Stimulated activated CD8-positive, alpha-beta memory T cell treated with anti-CD3 and anti-CD28 coated beads, Interleukin-15, amount 100 ng/mL, for 1 hour (primary cell): ENCODE data around the gene SMYD5.

Source experiments
- DNase-seq: peaks from one replicate; pipeline ENCODE4 v3.0.0-alpha.2; 2020; ENCODE audit warnings: low read depth

The SMYD5 gene

DNA sequence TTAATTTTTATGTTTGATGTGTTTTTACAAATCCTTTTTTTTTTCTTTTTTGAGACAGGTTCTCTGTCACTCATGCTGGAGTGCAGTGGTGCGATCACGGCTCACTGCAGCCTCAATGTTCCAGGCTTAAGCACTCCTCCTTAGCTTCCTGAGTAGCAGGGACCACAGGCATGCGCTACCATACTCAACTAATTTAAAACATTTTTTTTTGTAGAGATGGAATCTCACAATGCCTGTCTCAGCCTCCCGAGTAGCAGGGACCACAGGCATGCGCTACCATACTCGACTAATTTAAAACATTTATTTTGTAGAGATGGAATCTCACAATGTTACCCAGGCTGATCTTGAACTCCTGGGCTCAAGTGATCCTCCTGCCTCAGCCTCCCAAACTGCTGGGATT, 8.4 kb upstream of the SMYD5 start:
- no peak for DNase-seq

DNA sequence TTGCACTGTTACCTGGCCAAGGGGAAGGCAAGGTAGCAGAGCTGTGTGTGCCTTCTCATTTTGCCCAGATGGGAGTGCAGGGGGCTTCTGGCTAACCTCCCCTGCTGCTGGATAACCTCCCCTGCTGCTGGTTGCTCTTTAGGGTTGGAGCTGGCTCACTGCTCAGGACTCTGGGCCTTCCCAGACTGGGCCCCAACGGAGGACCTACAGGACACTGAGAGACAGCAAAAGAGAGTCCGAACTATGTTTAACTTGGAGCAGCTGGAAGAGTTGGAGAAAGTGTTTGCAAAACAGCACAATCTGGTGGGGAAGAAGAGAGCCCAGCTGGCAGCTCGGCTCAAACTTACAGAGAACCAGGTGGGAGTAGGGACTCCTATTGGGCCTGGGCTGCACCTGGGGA, 5.8 kb upstream of the SMYD5 start:
- DNase-seq = no peak

- no peak for DNase-seq
Measured at GRCh38 chr2:73210019-73210418, 4.0 kb upstream of the SMYD5 start.

GRCh38 chr2:73210696-73211095, 3.3 kb upstream of the SMYD5 start:
- DNase-seq = no peak

- DNase-seq = no peak
Measured at GRCh38 chr2:73212098-73212447, 2.0 kb upstream of the SMYD5 start.

DNA sequence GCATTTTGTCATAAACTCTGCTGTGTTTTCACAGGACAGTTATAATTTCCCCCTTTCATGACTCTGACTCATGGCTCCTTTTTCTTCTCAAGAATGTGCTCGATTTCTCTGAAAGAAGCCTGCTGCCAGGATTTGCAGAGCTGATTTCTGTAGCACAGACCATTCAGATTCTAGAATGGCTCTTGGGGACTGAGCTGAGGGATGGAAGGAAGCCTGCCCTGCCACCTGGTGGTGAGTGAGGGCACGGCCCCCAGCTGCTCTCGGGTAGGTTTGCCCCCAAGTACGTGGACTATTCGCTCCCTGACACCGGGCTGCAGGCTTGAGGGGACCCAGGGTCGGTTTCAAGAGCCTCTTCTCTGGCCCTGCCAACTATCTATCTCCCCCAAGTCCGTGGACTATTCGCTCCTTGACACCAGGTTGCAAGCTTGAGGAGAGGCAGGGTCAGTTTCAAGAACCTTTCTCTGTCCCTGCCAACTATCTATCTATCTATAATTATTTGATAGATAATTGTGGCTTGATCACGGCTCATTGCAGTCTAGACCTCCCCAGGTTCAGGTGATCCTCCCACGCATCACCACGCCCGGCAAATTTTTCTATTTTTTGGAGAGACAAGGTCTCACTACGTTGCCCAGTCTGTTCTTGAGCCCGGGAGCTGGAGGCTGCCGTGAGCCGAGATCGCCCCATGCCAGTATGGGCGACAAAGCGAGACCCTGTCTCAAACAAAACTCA, 1.4 kb upstream of the SMYD5 start:
- peak; percentile 50 for DNase-seq

DNA sequence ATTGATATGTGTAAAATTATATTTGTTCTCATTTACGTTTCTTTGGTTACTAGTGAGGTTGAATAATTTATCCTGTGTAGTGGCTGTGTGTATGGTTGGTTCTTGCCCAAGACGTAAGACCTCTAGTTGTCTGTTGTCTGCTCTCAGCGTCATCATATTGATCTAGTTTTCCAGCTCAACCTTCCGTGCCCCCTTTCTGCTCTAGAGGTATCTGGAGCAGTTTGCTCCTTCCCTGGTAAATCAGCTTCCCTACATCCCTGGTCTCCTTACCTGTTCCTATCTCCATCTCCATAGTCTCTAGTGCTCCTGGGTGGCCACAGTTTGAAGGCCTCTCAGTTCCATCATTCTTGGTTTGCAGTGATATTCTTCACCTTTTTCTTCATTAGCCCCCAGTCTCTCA, 1.2 kb downstream of the SMYD5 start:
- no peak for DNase-seq

DNA sequence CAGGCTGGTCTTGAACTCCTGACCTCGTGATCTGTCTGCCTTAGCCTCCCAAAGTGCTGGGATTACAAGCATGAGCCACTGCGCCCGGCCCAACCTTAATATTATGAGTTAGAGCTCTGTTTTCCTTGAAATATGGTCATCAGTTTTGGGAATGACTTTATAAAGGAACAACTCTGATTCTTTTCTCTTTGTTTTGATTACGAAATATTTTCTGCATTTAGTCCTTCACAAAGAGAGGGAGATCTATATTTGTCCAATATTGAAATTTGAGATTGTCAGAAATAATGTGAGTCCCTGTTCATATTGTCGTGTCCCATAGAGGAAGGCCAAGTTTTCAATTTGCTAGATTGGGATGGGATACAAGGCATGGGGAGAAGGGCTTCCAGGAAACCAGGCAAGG, 3.1 kb downstream of the SMYD5 start:
- no peak for DNase-seq

GRCh38 chr2:73217826-73218225, 3.8 kb downstream of the SMYD5 start:
- DNase-seq = no peak

- DNase-seq = no peak
Measured at GRCh38 chr2:73218298-73218697, 4.3 kb downstream of the SMYD5 start.

GRCh38 chr2:73223821-73224220, 9.8 kb downstream of the SMYD5 start:
- DNase-seq = no peak

DNA sequence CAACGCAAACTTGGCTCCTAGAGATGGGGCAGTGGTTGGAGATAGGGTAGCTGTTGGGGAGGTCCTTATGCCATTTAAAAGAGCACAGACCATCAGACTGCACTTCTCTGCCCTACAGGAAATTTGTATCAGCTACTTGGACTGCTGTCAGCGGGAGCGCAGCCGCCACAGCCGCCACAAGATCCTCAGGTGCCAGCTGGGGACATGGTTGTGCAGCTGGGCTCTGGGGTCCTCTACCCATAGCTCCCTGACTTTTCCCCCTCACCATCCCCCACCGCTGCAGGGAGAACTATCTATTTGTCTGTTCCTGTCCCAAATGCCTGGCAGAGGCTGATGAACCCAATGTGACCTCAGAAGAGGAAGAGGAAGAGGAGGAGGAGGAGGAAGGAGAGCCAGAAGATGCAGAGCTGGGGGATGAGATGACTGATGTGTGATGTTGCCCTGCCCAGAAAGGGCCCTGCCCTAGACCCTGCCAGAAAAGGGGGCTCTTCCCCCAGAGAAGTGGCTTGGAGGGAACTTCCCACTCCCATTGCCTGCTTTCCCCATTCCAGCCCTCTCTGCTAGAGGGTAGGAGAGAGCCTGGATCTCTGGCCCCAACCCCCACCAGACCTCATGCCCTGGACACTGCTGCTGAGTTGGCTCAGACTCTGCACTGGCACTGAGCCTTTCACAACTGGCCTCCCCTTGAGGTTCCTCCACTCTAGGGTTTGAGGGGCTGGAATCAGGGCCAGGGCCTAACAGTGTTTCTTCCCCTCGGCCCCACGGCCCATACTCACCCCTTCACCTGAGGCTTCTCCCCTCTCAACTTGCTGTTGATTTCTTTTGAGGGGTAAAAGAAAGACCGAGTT, 11.7 kb downstream of the SMYD5 start:
- DNase-seq = no peak

DNA sequence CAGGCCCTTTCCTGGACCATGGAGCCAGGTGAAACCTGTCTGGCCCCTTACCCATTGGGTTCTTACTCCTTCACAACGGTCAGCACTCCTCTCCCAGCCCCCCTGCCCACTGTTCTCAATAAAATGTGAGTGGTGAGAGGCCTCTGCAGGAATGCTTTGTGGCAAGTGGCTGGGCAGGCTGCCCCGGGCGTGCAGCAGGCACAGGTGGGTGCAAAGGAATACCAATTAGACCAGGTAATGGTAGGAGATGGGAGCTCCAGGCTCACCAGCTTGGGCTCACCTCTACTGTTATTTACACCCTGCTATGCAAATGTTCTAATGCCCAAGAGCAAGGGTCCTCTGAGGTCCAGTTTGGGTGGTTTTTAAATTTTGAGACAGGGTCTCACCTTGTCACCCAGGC, 13.0 kb downstream of the SMYD5 start:
- DNase-seq = no peak

DNA sequence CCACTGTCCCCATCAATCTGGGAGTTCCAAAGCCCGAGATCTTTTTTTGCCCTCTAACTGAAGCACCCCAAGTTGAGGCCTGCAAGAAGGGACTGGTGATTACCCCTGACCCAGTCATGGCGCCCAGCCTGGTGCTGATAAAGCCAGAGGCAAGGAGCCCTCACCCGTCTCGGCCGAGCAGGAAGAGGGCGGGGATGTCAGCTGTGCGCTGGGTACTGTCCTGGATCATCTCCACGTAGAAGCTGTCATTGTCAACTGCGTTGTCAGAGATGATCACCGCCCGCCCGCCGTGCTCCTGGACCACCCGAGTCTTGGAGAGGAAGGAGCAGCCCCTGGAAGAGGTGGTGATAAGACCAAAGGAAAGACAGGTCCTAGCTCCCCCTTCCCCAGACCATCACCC, 14.6 kb downstream of the SMYD5 start:
- DNase-seq = no peak

GRCh38 chr2:73232403-73233153, 18.5 kb downstream of the SMYD5 start:
- DNase-seq = no peak

GRCh38 chr2:73233154-73233931, 19.3 kb downstream of the SMYD5 start, which contains the start of gene PRADC1:
PRADC1 (minus strand) TSS chr2:73233239; CDS start chr2:73233160, 79 bp downstream.
- DNase-seq = peak; percentile 87

DNA sequence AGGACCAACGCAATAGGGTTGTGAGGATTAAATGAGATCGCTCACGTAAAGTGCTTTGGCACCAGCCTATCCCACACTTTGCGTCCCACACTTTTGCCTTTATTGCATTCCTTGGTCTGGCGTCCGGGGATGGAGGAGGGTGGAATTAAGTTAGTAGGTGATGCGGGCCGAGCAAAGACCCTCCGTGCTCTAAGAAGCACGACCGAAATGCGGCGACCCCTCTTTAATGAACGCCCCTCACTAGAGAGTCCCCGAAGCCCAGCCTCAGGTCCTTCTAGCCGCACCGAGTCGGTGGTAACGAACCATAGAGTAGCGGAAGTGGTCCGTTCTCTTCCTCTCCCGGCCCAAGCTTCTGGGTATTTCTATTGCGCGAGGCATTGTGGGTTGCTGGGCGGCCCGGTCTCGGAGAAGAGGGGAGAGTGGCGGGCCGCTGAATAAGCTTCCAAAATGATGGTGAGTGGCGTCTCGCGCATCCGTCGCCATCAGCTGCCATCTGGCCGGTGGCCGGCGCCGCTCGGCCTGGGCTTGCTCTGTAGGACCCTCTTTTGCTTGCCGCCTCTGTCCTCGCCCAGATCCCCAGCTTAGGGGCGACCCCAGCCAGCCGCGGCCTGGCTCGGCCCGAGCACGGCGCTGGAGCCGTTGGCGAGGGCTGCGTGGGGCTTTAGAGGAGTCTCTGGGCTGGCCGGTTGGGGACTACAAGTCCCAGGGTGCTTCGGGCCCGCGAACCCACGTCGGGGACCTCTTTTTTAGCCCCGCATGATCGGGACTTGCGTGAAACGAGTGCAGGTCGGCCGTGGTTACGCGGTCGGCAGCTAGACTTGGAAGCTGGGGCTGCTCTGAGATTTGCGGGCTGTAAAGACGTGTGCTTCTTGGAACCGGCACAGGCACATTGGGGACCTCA, 20.1 kb downstream of the SMYD5 start, which contains the start of gene CCT7:
Gene CCT7 (plus strand): TSS at position 377 of the 901 bp plus-strand sequence. CDS start 71 bp downstream, at position 448.
- peak; percentile 72 for DNase-seq

DNA sequence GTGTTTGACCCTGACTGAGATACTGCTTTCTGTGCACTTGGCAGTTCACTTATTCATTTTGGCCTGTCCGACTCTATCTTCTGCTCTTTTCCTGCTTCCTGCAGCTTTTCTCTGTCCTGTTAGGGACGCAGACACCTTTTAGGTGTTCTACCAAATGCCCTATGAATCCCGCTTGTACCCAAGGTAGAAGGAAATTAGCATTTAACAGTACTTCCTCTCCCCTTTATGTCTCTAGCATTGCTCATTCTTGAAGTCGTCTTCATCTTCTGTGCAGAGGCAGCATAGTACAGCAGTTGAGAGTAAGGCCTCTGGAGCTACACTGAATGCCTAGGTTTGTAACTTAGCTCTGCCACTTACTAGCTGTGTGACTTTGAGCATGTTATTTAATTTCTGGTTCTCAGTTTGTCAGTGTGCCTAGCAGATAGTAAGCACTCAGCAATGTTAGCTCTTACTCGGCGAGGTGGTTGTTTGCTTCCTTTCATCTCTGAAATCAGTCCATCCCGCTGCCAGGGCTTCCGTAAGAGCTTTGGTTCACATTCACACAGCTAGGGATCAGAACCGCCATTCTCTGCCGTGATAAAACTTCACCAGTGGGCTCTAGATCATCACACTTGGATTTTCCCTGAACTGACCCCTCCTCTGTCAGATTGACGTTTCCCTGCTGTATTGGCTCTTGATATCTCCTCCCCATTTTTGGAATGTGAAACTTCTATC, 21.4 kb downstream of the SMYD5 start:
- DNase-seq = no peak

DNA sequence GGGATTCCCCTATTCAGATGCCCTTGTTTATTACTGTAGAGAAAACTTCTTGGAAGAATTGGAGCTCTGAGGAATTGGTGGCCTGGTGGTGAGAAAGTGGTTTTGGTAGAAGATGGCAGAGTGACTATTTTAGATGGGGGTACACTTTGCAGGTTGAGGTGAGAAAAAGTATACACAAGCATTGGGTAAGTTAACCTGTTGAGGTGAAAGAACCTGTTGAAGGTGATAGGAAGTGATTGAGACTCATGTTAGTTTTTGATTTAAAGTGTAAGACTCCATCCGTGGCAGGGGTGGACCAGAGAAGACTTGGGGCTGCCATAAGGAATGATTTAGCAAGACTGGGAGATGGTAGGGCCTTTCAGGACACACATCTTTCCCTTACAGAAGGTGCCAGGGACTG, 23.1 kb downstream of the SMYD5 start:
- DNase-seq = no peak

- DNase-seq = no peak
Measured at GRCh38 chr2:73238149-73238548, 24.1 kb downstream of the SMYD5 start.
